HCT116 (cell line): ENCODE data around the gene TNS3. TPM values are rescaled to one million over a fixed set of nuclear protein-coding genes. Genes with fewer than 3 reads are reported as not detected.

Source experiments
- ATAC-seq: fragments of 200-7000 bp; cut with Tn5 transposase; 2 replicates; pipeline ENCODE4 v1.9.1; 2020; ENCODE audit warnings: mild to moderate bottlenecking, moderate library complexity
- BruUV-seq: library from RNA; stranded (reverse); fragments of 400-500 nt; replicated peaks from 2 replicates; lab custom pipeline; 2021; lab: Mats Ljungman, UMichigan
- CTCF ChIA-PET: fragments of 300-600 bp; sonication (Branson Sonifier 250); formaldehyde crosslinking; loops from one replicate; lab custom pipeline; 2021; ENCODE audit warnings: antibody characterized with exemption; lab: Charles Lee
- POLR2A ChIA-PET: fragments of 300-600, 350-600 bp; sonication (Branson Sonifier 250); formaldehyde crosslinking; loops from one replicate; lab custom pipeline; 2021; ENCODE audit warnings: antibody characterized with exemption; lab: Charles Lee
- RAD21 ChIA-PET, 2 experiments: fragments of 300-600 bp; sonication (Branson Sonifier 250); formaldehyde crosslinking; loops; one replicate each; lab custom pipeline; 2023; ENCODE audit warnings: low total read pairs in 2 of 2; ENCODE audit not compliant: uncharacterized antibody in 2 of 2, unreplicated experiment in 2 of 2, low non-redundant PET in 1 of 2; lab: Charles Lee
- DNase-seq: peaks from one replicate; pipeline ENCODE4 v3.0.0-alpha.2; 2010; ENCODE audit warnings: low read depth, low spot score
- H2AFZ ChIP-seq: fragments of 200-600 bp; shearing (Covaris generic), sonication (generic); 2 replicates; pipeline ENCODE4 v1.6.1; 2017; ENCODE audit warnings: low read depth, mixed run types, mixed read lengths, antibody characterized with exemption, low read length; ENCODE audit not compliant: poor library complexity, severe bottlenecking
- H3K27ac ChIP-seq: 2 replicates; pipeline ENCODE4 v1.5.1; 2012; ENCODE audit warnings: low read depth, low read length
- H3K27me3 ChIP-seq: fragments of 200-600 bp; sonication (generic); 2 replicates; pipeline ENCODE4 v1.6.1; 2016; ENCODE audit warnings: mixed run types, low read length, mixed read lengths; ENCODE audit not compliant: insufficient read depth
- H3K36me3 ChIP-seq, 2 experiments: fragments of 200-500 bp in 1 of 2; fragments of 200-600 bp in 1 of 2; sonication (Bioruptor generic) in 1 of 2; sonication (generic) in 1 of 2; 2 replicates each; pipeline versions ENCODE4 v1.5.1 to v1.6.1; 2014 to 2016; ENCODE audit warnings: low read length in 2 of 2, inconsistent platforms in 1 of 2, mixed read lengths in 1 of 2, mixed run types in 1 of 2; ENCODE audit not compliant: insufficient read depth in 2 of 2, control insufficient read depth in 1 of 2
- H3K4me1 ChIP-seq, 2 experiments: fragments of 200-600 bp in 1 of 2; sonication (generic) in 1 of 2; 2 replicates each; pipeline versions ENCODE4 v1.5.1 to v1.6.1; 2012 to 2017; ENCODE audit warnings: low read length in 2 of 2, inconsistent platforms in 1 of 2, mild to moderate bottlenecking in 1 of 2, mixed read lengths in 1 of 2, mixed run types in 1 of 2, moderate library complexity in 1 of 2; ENCODE audit not compliant: insufficient read depth in 2 of 2, control insufficient read depth in 1 of 2
- H3K4me2 ChIP-seq: fragments of 200-600 bp; sonication (generic); 2 replicates; pipeline ENCODE4 v1.6.1; 2017; ENCODE audit warnings: mixed run types, low read length, mixed read lengths
- H3K4me3 ChIP-seq, 2 experiments: fragments of 200-600 bp in 1 of 2; sonication (generic) in 1 of 2; replicated peaks in 1 of 2; 2 replicates each; pipeline ENCODE4 v1.5.1; 2011 to 2016; ENCODE audit warnings: low read length in 2 of 2, control low read depth in 1 of 2, low read depth in 1 of 2, mild to moderate bottlenecking in 1 of 2, mixed read lengths in 1 of 2, mixed run types in 1 of 2
- H3K79me2 ChIP-seq: fragments of 200-600 bp; sonication (generic); 2 replicates; pipeline ENCODE4 v1.6.1; 2017; ENCODE audit warnings: mild to moderate bottlenecking, mixed run types, low read length, moderate library complexity, mixed read lengths; ENCODE audit not compliant: insufficient read depth
- H3K9ac ChIP-seq: fragments of 200-600 bp; sonication (generic); 2 replicates; pipeline ENCODE4 v1.6.1; 2016; ENCODE audit warnings: low read length, mixed read lengths
- H3K9me2 ChIP-seq: fragments of 200-600 bp; sonication (generic), shearing (Covaris generic); 2 replicates; pipeline ENCODE4 v1.6.1; 2017; ENCODE audit warnings: mixed run types, mild to moderate bottlenecking, moderate library complexity; ENCODE audit not compliant: insufficient read depth
- H3K9me3 ChIP-seq, 2 experiments: fragments of 200-500 bp in 1 of 2; fragments of 200-600 bp in 1 of 2; sonication (Bioruptor generic) in 1 of 2; sonication (generic) in 1 of 2; 2 replicates each; pipeline ENCODE4 v1.6.1; 2014 to 2017; ENCODE audit warnings: low read length in 2 of 2, mixed read lengths in 2 of 2, inconsistent platforms in 1 of 2, low read depth in 1 of 2, mild to moderate bottlenecking in 1 of 2, mixed run types in 1 of 2, moderate library complexity in 1 of 2; ENCODE audit not compliant: control insufficient read depth in 1 of 2, insufficient read depth in 1 of 2
- H4K20me1 ChIP-seq: fragments of 200-600 bp; sonication (generic), shearing (Covaris generic); 2 replicates; pipeline ENCODE4 v1.6.1; 2017; ENCODE audit warnings: mixed run types, mild to moderate bottlenecking, moderate library complexity; ENCODE audit not compliant: insufficient read depth
- ATF3 ChIP-seq: IDR thresholded peaks from 2 replicates; pipeline ENCODE4 v1.6.1; 2012
- CBX3 ChIP-seq: IDR thresholded peaks from 2 replicates; pipeline ENCODE4 v1.6.1; 2012; ENCODE audit warnings: low read depth
- JUND ChIP-seq: IDR thresholded peaks from 2 replicates; pipeline ENCODE4 v1.6.1; 2012
- POLR2AphosphoS5 ChIP-seq: IDR thresholded peaks from 2 replicates; pipeline ENCODE4 v1.6.1; 2011; ENCODE audit warnings: mild to moderate bottlenecking, low read depth, low read length, moderate library complexity
- RAD21 ChIP-seq: IDR thresholded peaks from 2 replicates; pipeline ENCODE4 v1.6.1; 2012; ENCODE audit warnings: low read depth, mild to moderate bottlenecking
- REST ChIP-seq: IDR thresholded peaks from 2 replicates; pipeline ENCODE4 v1.6.1; 2012; ENCODE audit warnings: low read depth
- SIN3A ChIP-seq: IDR thresholded peaks from 2 replicates; pipeline ENCODE4 v1.6.1; 2012; ENCODE audit warnings: low read depth
- ZFX ChIP-seq: fragments of 450-650 bp; IDR thresholded peaks from 2 replicates; pipeline ENCODE4 v1.6.1; 2017
- intact Hi-C: fragments of 100-400 bp; cut with micrococcal nuclease; formaldehyde crosslinking; loops from 2 replicates; pipeline ENCODE4 v1.10.0; 2022
- total RNA-seq: library from RNA; stranded (reverse); gene quantifications from one replicate; pipeline ENCODE4 v1.2.1, GENCODE V29; 2021; ENCODE audit not compliant: unreplicated experiment

TNS3 gene
- total RNA-seq, 1 experiment from 2014 or later: 9.1 TPM

- DNase-seq (no peak), ATAC-seq (no peak)
- H3K36me3 ChIP-seq: no peaks in the 10 kb centered on the region
- ChIA-PET CTCF (no interaction called here), POLR2A (no interaction called here), RAD21 (no interaction called here)
- no TSS peak for BruUV-seq
- no peak overlapping the region for H3K4me2 ChIP-seq
- no peaks in the 10 kb centered on the region for H3K79me2 ChIP-seq
- H3K9me2 ChIP-seq: no peaks in the 10 kb centered on the region
- no peak overlapping the region for H3K9ac ChIP-seq
- H3K27me3 ChIP-seq: no peaks in the 10 kb centered on the region
- H2AFZ ChIP-seq: no peak overlapping the region
- peaks cover 6 to 8% of the 10 kb centered on the region in 2 experiments for H3K4me1 ChIP-seq
- H3K27ac ChIP-seq: no peak overlapping the region
- TF ChIP-seq ATF3: no peak
- TF ChIP-seq JUND: no peak
- TF ChIP-seq RAD21: no peak
- no peak for TF ChIP-seq POLR2AphosphoS5
- no peak for TF ChIP-seq CBX3
- TF ChIP-seq ZFX: no peak
- TF ChIP-seq SIN3A: no peak
- no peak for TF ChIP-seq REST
- no peak overlapping the region for H3K4me3 ChIP-seq
- intact Hi-C loops: no loop called here
- H3K9me3 ChIP-seq: no peaks in the 10 kb centered on the region
- no peaks in the 10 kb centered on the region for H4K20me1 ChIP-seq
These were observed 211.4 kb downstream of the TNS3 start for GRCh38 chr7:47370461-47371042.
